ENCODE results near the gene ZNF618. TPM values are rescaled to one million over a fixed set of nuclear protein-coding genes. Genes with fewer than 3 reads are reported as not detected.

Gene ZNF618
- total RNA-seq, 1 experiment from 2014 or later = 1.8 TPM

GRCh38 chr9:113976915-113977314 is 100.8 kb downstream of the ZNF618 start:
- BruUV-seq (replicated peaks) = no TSS peak
- CTCF ChIA-PET = no interaction called here

GRCh38 chr9:113978725-113979342 is 102.7 kb downstream of the ZNF618 start:
- no peak for DNase-seq (ENCODE audit: low read depth, low spot score)
- Histone ChIP-seq H3K36me3 (ENCODE audit: control insufficient read depth, insufficient read depth, low read length) (no peaks in the 10 kb centered on the region), H3K9me3 (ENCODE audit: control insufficient read depth, insufficient read depth, low read depth, low read length) (no peaks in the 10 kb centered on the region), H3K4me1 (ENCODE audit: control insufficient read depth, insufficient read depth, low read length) (no peaks in the 10 kb centered on the region), H3K27me3 (ENCODE audit: control insufficient read depth, insufficient read depth, low read length) (no peaks in the 10 kb centered on the region), H3K27ac (ENCODE audit: low read length) (no peak overlapping the region), H3K4me3 (ENCODE audit: low read depth in 2 of 2, low read length in 2 of 2) (no peak overlapping the region)
- ChIA-PET POLR2A (interaction anchor here (0.5 kb wide), 1 partner anchor 614 kb away, joined by 4 read pairs; no protein-coding TSS in a partner anchor), CTCF (no interaction called here)
- in situ Hi-C loops (cut with HindIII; ENCODE audit: low pct_unique_long_range_greater_than_20kb, low sequenced_read_pairs) = no loop called here
- TF ChIP-seq POLR2AphosphoS5 (IDR thresholded peaks at IDR 0.05; ENCODE audit: low read depth, low read length) = no peak
- TF ChIP-seq CTCF (IDR thresholded peaks at IDR 0.05) = no peak
- no peak for TF ChIP-seq SIN3A (IDR thresholded peaks at IDR 0.05; ENCODE audit: borderline replicate concordance, insufficient read depth, low read depth, low read length)
- no peak for TF ChIP-seq TCF7L2 (IDR thresholded peaks at IDR 0.05; ENCODE audit: low read depth, low read length)
- no peak for TF ChIP-seq REST (IDR thresholded peaks at IDR 0.05; ENCODE audit: insufficient read depth in 1 of 2, low read depth in 2 of 2, low read length in 1 of 2)
- ATAC-seq = no peak
- intact Hi-C loops (cut with micrococcal nuclease; ENCODE audit: unreplicated experiment) = no loop called here
- BruUV-seq (replicated peaks) = no TSS peak

More at GRCh38 chr9:113976915-113977314, 100.8 kb downstream of the ZNF618 start:
- intact Hi-C loops (cut with micrococcal nuclease; ENCODE audit: unreplicated experiment) (no loop called here), in situ Hi-C loops (cut with HindIII; ENCODE audit: low pct_unique_long_range_greater_than_20kb, low sequenced_read_pairs) (no loop called here)
- POLR2A ChIA-PET = no interaction called here
- H3K27me3 ChIP-seq (ENCODE audit: control insufficient read depth, insufficient read depth, low read length) = no peaks in the 10 kb centered on the region
- no peak overlapping the region for H3K4me3 ChIP-seq (ENCODE audit: low read depth in 2 of 2, low read length in 2 of 2)
- no peak for DNase-seq (ENCODE audit: low read depth, low spot score)
- H3K27ac ChIP-seq (ENCODE audit: low read length) = no peak overlapping the region
- no peaks in the 10 kb centered on the region for H3K4me1 ChIP-seq (ENCODE audit: control insufficient read depth, insufficient read depth, low read length)
- no peak for ATAC-seq
- TF ChIP-seq REST (IDR thresholded peaks at IDR 0.05; ENCODE audit: insufficient read depth in 1 of 2, low read depth in 2 of 2, low read length in 1 of 2) (no peak), SIN3A (IDR thresholded peaks at IDR 0.05; ENCODE audit: borderline replicate concordance, insufficient read depth, low read depth, low read length) (no peak), TCF7L2 (IDR thresholded peaks at IDR 0.05; ENCODE audit: low read depth, low read length) (no peak), CTCF (IDR thresholded peaks at IDR 0.05) (no peak), POLR2AphosphoS5 (IDR thresholded peaks at IDR 0.05; ENCODE audit: low read depth, low read length) (no peak)
- no peaks in the 10 kb centered on the region for H3K9me3 ChIP-seq (ENCODE audit: control insufficient read depth, insufficient read depth, low read depth, low read length)
- H3K36me3 ChIP-seq (ENCODE audit: control insufficient read depth, insufficient read depth, low read length) = no peaks in the 10 kb centered on the region

Measured in Panc1 (cell line).